COLO829 (cell line): ENCODE measurements around the gene USH1G.

Experiments used
- DNase-seq: peaks from one replicate; pipeline ENCODE4 v3.0.0; 2012; ENCODE audit warnings: low spot score

USH1G gene

GRCh38 chr17:74903671-74904070, 19.4 kb downstream of the USH1G start:
- DNase-seq = no peak

- no peak for DNase-seq
Measured at GRCh38 chr17:74903034-74903433, 20.0 kb downstream of the USH1G start.

GRCh38 chr17:74901353-74902135, 21.5 kb downstream of the USH1G start:
- no peak for DNase-seq

- DNase-seq = no peak
Measured at GRCh38 chr17:74900208-74900607, 22.8 kb downstream of the USH1G start.

GRCh38 chr17:74898376-74898946, 24.6 kb downstream of the USH1G start:
- no peak for DNase-seq

GRCh38 chr17:74893936-74894671, 29.0 kb downstream of the USH1G start:
- no peak for DNase-seq

GRCh38 chr17:74892974-74893911, 29.8 kb downstream of the USH1G start, which contains the start of gene FADS6:
Gene FADS6, minus strand, starts transcription at chr17:74893633. Its CDS starts 38 bp downstream, at chr17:74893595.
- no peak for DNase-seq

GRCh38 chr17:74892013-74892841, 30.8 kb downstream of the USH1G start:
- no peak for DNase-seq

- no peak for DNase-seq
Measured at GRCh38 chr17:74890554-74890953, 32.5 kb downstream of the USH1G start.

- no peak for DNase-seq
Measured at GRCh38 chr17:74888469-74888868, 34.6 kb downstream of the USH1G start.

GRCh38 chr17:74883241-74883745, 39.8 kb downstream of the USH1G start:
- no peak for DNase-seq

- no peak for DNase-seq
Measured at GRCh38 chr17:74882517-74883240, 40.4 kb downstream of the USH1G start.

- DNase-seq = no peak
Measured at GRCh38 chr17:74881073-74881472, 42.0 kb downstream of the USH1G start.

- no peak for DNase-seq
Measured at GRCh38 chr17:74879308-74879707, 43.7 kb downstream of the USH1G start.

- DNase-seq = no peak
Measured at GRCh38 chr17:74878658-74879057, 44.4 kb downstream of the USH1G start.

- no peak for DNase-seq
Measured at GRCh38 chr17:74877592-74878548, 45.2 kb downstream of the USH1G start.

GRCh38 chr17:74875977-74876593, 47.0 kb downstream of the USH1G start:
- no peak for DNase-seq
